AG10803 (cell line): ENCODE data around the gene PLCH1.

ENCODE experiments used
- DNase-seq: peaks from one replicate; pipeline ENCODE4 v3.0.0; 2010; ENCODE audit warnings: low read depth
- H3K4me3 ChIP-seq: 2 replicates; pipeline ENCODE4 v1.5.1; 2011; ENCODE audit warnings: mild to moderate bottlenecking, low read length, control low read depth
- CTCF ChIP-seq: conservative IDR thresholded peaks from 2 replicates; pipeline ENCODE4 v1.5.1; 2011; ENCODE audit warnings: mild to moderate bottlenecking, low read length, control low read depth, inconsistent platforms

The PLCH1 gene

DNA sequence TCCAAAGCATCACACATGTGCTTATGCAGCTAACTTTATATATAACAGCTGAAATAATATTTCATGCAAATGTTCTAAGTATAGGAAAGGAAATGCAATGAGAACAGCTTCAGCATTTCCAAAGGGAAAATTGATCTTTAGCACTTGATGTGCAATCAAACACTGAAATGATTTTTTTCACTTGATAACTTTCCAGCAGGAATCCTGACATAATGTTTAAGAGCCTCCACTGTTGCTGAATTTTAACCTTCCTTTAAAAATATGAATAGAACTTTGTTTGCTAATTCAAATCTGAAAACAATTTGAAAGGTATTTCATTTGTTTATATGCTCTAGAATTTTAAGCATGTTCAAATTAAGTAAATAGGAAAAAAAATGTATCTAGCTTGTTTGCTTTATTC, 354.5 kb downstream of the PLCH1 start:
- no peak for TF ChIP-seq CTCF
- peak; percentile 32 for DNase-seq
- H3K4me3 ChIP-seq, result no peak overlapping the region

GRCh38 chr3:155388417-155388816, 356.5 kb downstream of the PLCH1 start:
- TF ChIP-seq CTCF, result no peak

GRCh38 chr3:155387571-155387970, 357.3 kb downstream of the PLCH1 start:
- no peak for TF ChIP-seq CTCF
- H3K4me3 ChIP-seq, result no peak overlapping the region
- peak; percentile 64 for DNase-seq

More at GRCh38 chr3:155388417-155388816, 356.5 kb downstream of the PLCH1 start:
- DNase-seq, result no peak
- no peak overlapping the region for H3K4me3 ChIP-seq

DNA sequence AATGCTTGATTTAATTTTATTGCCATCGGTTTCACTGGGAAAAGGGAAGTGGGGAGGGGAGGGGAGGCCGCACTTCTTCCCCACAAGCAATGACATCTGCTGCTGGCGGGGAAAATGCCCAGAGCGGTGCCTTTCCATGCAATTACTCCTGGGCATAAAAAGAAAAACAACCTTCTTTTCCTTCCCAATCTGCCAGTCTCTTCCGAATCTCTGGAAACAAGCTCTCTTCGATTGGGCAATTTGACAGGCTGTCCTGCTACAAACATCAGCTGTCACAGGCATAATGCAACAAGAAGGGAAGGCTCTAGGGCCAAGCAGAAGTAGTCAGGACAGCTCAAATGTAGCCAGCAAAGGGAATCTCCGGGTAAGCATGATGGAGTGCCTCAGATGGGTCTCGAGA, 358.0 kb downstream of the PLCH1 start:
- H3K4me3 ChIP-seq, result no peak overlapping the region
- no peak for TF ChIP-seq CTCF
- DNase-seq, result no peak

- no peak for TF ChIP-seq CTCF
- H3K4me3 ChIP-seq, result no peak overlapping the region
- peak; percentile 54 for DNase-seq
Measured at GRCh38 chr3:155385896-155386625, 358.8 kb downstream of the PLCH1 start.

GRCh38 chr3:155382396-155383042, 362.4 kb downstream of the PLCH1 start:
- peak; percentile 70 for DNase-seq
- TF ChIP-seq CTCF, result peak; percentile 92
- no peak overlapping the region for H3K4me3 ChIP-seq

GRCh38 chr3:155377847-155378246, 367.0 kb downstream of the PLCH1 start:
- H3K4me3 ChIP-seq, result no peak overlapping the region
- DNase-seq, result no peak
- no peak for TF ChIP-seq CTCF
